Suprapubic skin (tissue), 4 donors: ENCODE measurements around the gene TTC38. TPM values are rescaled to one million over a fixed set of nuclear protein-coding genes. Genes with fewer than 3 reads are reported as not detected.
A peak's percentile ranks its signal among the peaks of the same experiment; 100 is the strongest.

ENCODE experiments used
- DNase-seq, 2 donors: peaks; one replicate each; pipeline ENCODE4 v3.0.0-alpha.2; 2019; ENCODE audit warnings: low spot score in 2 of 2
- H3K27ac ChIP-seq: fragments of 200-600 bp; sonication (generic); one replicate; pipeline ENCODE4 v1.5.1; 2019
- H3K27me3 ChIP-seq: fragments of 200-600 bp; sonication (generic); one replicate; pipeline ENCODE4 v1.5.1; 2019
- H3K36me3 ChIP-seq: fragments of 200-600 bp; sonication (generic); one replicate; pipeline ENCODE4 v1.5.1; 2019
- H3K4me1 ChIP-seq: fragments of 200-600 bp; sonication (generic); one replicate; pipeline ENCODE4 v1.5.1; 2019
- H3K4me3 ChIP-seq: fragments of 200-600 bp; sonication (generic); one replicate; pipeline ENCODE4 v1.5.1; 2019; ENCODE audit warnings: mild to moderate bottlenecking
- H3K9me3 ChIP-seq: fragments of 200-600 bp; sonication (generic); one replicate; pipeline ENCODE4 v1.5.1; 2019
- CTCF ChIP-seq, 2 donors: fragments of 200-600 bp in 1 of 2; fragments of 450-650 bp in 1 of 2; sonication (generic) in 1 of 2; IDR thresholded peaks; one replicate each; pipeline ENCODE4 v1.5.1; 2016 to 2019; ENCODE audit warnings: antibody characterized with exemption in 2 of 2, mild to moderate bottlenecking in 1 of 2, moderate library complexity in 1 of 2
- EP300 ChIP-seq: sonication (generic); formaldehyde crosslinking; IDR thresholded peaks from one replicate; pipeline ENCODE4 v1.6.1; 2017; ENCODE audit warnings: antibody characterized with exemption
- POLR2A ChIP-seq, 2 donors: fragments of 450-650 bp; IDR thresholded peaks; one replicate each; pipeline ENCODE4 v1.6.1; 2017; ENCODE audit warnings: antibody characterized with exemption in 2 of 2, mild to moderate bottlenecking in 2 of 2, moderate library complexity in 2 of 2
- POLR2AphosphoS5 ChIP-seq, 3 donors: sonication (generic); formaldehyde crosslinking; IDR thresholded peaks; one replicate each; pipeline ENCODE4 v1.6.1; 2017; ENCODE audit warnings: antibody characterized with exemption in 3 of 3
- WGBS: methylation state at CpG from one replicate; pipeline ENCODE4 v1.1.5; 2018; 5-methylcytosine and 5-hydroxymethylcytosine counted together
- total RNA-seq, 4 donors: library from RNA; depleted of rRNA; stranded (reverse); fragments of >200 nt; gene quantifications; one replicate each; pipeline ENCODE4 v1.1.0, GENCODE V29; 2016

TTC38 gene
- total RNA-seq, 4 donors from 2014 or later = 18.6 to 42.6 (median 35.4) TPM

DNA sequence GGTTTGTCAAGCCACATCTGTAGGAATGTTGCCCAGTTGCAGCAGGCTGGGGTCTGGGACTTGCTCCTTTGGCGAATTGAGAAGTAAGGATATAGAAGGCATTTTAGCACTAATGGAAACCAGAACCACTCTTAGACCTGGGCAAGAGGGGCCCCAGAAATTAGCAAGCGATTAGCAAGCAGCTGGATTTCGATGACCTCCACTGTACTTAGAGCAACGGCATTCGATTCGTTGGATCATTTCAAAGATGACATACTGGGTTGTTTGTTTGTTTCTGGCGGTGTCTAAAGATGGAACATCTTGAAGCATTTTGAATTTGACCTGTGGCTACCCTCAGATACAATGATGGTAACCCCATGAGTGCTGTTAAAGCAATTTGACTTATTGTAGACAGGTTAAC is 16.5 kb upstream of the TTC38 start:
- no peaks in the 10 kb centered on the region for H3K27me3 ChIP-seq
- H3K9me3 ChIP-seq = no peaks in the 10 kb centered on the region
- no peak overlapping the region for H3K27ac ChIP-seq
- H3K36me3 ChIP-seq = no peaks in the 10 kb centered on the region
- no peak for TF ChIP-seq EP300
- TF ChIP-seq POLR2A (IDR thresholded peaks at IDR 0.05) = no peak
- no peak for TF ChIP-seq CTCF (IDR thresholded peaks at IDR 0.05)
- no peak for TF ChIP-seq POLR2AphosphoS5 (IDR thresholded peaks at IDR 0.05)
- peak overlapping the region; percentile 64 for H3K4me3 ChIP-seq
- WGBS = 68% methylated on average over 7 of the region's 7 CpGs
- H3K4me1 ChIP-seq = peaks cover 26% of the 10 kb centered on the region
- DNase-seq = no peak

DNA sequence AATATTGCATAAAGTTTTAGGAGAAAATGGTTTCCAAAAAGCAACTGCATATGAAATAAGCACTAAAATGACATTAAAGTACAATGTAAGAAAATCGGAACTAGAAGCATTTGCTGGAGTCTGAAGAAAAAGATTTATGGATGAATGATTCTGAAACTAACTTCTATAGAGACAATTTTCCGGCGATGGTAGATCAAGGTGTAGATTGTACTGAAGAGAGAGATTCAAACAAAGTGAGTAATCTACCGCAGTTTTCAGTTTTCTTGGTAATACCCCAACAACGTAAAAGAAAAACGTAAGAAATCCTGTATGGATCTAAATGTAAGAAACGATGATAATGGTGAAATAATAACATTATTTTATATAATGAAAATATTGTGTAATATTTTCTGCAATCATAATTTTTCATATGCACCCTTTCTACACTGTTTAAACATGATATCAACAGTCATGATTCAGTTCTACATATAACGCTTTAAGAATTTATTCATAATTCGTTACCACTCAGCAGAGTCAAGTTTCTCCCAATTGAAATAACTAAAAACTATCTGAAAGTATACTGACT is 15.9 kb upstream of the TTC38 start:
- Histone ChIP-seq H3K36me3 (no peaks in the 10 kb centered on the region), H3K27ac (no peak overlapping the region), H3K4me1 (peaks cover 26% of the 10 kb centered on the region), H3K9me3 (no peaks in the 10 kb centered on the region), H3K4me3 (no peak overlapping the region), H3K27me3 (no peaks in the 10 kb centered on the region)
- 88% methylated on average over 9 of the region's 9 CpGs for WGBS
- TF ChIP-seq POLR2AphosphoS5 (IDR thresholded peaks at IDR 0.05) = no peak
- no peak for TF ChIP-seq POLR2A (IDR thresholded peaks at IDR 0.05)
- no peak for TF ChIP-seq CTCF (IDR thresholded peaks at IDR 0.05)
- no peak for DNase-seq

GRCh38 chr22:46256358-46256958 is 11.3 kb upstream of the TTC38 start:
- WGBS = 89% methylated on average over 8 of the region's 8 CpGs
- H3K27ac ChIP-seq = no peak overlapping the region
- no peak for DNase-seq
- no peak for TF ChIP-seq POLR2AphosphoS5 (IDR thresholded peaks at IDR 0.05)
- TF ChIP-seq CTCF (IDR thresholded peaks at IDR 0.05) = no peak
- TF ChIP-seq EP300 = no peak
- TF ChIP-seq POLR2A (IDR thresholded peaks at IDR 0.05) = no peak
- H3K9me3 ChIP-seq = no peaks in the 10 kb centered on the region
- peaks cover 2% of the 10 kb centered on the region for H3K4me1 ChIP-seq
- no peaks in the 10 kb centered on the region for H3K36me3 ChIP-seq
- no peaks in the 10 kb centered on the region for H3K27me3 ChIP-seq
- H3K4me3 ChIP-seq = no peak overlapping the region

GRCh38 chr22:46259374-46259773 is 8.4 kb upstream of the TTC38 start:
- Histone ChIP-seq H3K4me1 (peaks cover 8% of the 10 kb centered on the region), H3K9me3 (no peaks in the 10 kb centered on the region), H3K27me3 (peaks cover 4% of the 10 kb centered on the region), H3K4me3 (no peak overlapping the region), H3K27ac (no peak overlapping the region), H3K36me3 (no peaks in the 10 kb centered on the region)
- no peak for TF ChIP-seq EP300
- TF ChIP-seq POLR2AphosphoS5 (IDR thresholded peaks at IDR 0.05) = no peak
- TF ChIP-seq POLR2A (IDR thresholded peaks at IDR 0.05) = no peak
- TF ChIP-seq CTCF (IDR thresholded peaks at IDR 0.05) = no peak
- 82% methylated on average over 12 of the region's 12 CpGs for WGBS
- no peak for DNase-seq

GRCh38 chr22:46260038-46260437 is 7.8 kb upstream of the TTC38 start:
- Histone ChIP-seq H3K27me3 (peaks cover 4% of the 10 kb centered on the region), H3K27ac (no peak overlapping the region), H3K4me1 (peaks cover 8% of the 10 kb centered on the region), H3K4me3 (no peak overlapping the region), H3K9me3 (no peaks in the 10 kb centered on the region), H3K36me3 (no peaks in the 10 kb centered on the region)
- whole genome bisulfite sequencing = 84% methylated on average over 6 of the region's 6 CpGs
- no peak for DNase-seq
- TF ChIP-seq POLR2A (IDR thresholded peaks at IDR 0.05) = no peak
- TF ChIP-seq CTCF (IDR thresholded peaks at IDR 0.05) = no peak
- no peak for TF ChIP-seq EP300
- no peak for TF ChIP-seq POLR2AphosphoS5 (IDR thresholded peaks at IDR 0.05)
